ENCODE measurements around the gene AGR3. TPM values are rescaled to one million over a fixed set of nuclear protein-coding genes. Genes with fewer than 3 reads are reported as not detected.

AGR3 gene
- not detected in 2 replicates for total RNA-seq (2014; rRNA removed; shearing (Covaris generic); ENCODE audit: low replicate concordance)

DNA sequence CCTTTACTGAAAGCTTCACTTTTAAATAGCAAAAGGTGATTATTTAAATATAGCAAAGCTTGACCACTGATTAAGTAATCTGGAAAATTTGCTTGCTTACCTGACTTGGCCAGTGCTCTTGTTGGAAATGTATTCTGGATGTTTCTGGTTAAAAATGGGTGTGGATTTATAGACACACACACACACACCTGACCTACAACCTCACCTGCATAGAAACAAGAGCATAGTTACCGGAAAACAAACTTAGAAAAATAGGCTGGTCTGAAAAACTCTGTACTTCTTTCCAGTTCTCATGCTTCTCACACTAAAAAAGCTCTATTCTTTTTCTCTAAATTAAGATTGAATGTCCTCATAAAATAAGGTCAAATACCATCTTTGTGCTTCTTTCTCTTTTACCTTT lies at the start of gene AGR3:
Gene AGR3, minus strand, starts transcription at position 140 of the 400 bp plus-strand sequence. CDS start 3,365 bp downstream, outside the sequence.
- no peaks in the 10 kb centered on the region for H4K20me1 ChIP-seq (ENCODE audit: insufficient read depth, low read depth, low read length)
- no peak within 1 kb of the TSS for H3K27ac ChIP-seq (ENCODE audit: low read length)
- H3K36me3 ChIP-seq (ENCODE audit: insufficient read depth, low read length): no peaks in the 10 kb centered on the region
- H2AFZ ChIP-seq (ENCODE audit: low read length): no peak within 1 kb of the TSS
- no peaks in the 10 kb centered on the region for H3K9me3 ChIP-seq (ENCODE audit: low read length)
- H3K9me2 ChIP-seq (replicated peaks; ENCODE audit: insufficient read depth, low read length): no peaks in the 10 kb centered on the region
- DNase-seq: no peak
- no peak within 1 kb of the TSS for H3K4me2 ChIP-seq (ENCODE audit: low read depth, low read length, poor library complexity, severe bottlenecking)
- H3K27me3 ChIP-seq (ENCODE audit: low read length): no peaks in the 10 kb centered on the region
- H3K4me3 ChIP-seq (ENCODE audit: low read length): no peak within 1 kb of the TSS
- no peak within 1 kb of the TSS for H3K9ac ChIP-seq (ENCODE audit: low read length)
- peaks cover 14% of the 10 kb centered on the region for H3K4me1 ChIP-seq (ENCODE audit: low read length)
- no peaks in the 10 kb centered on the region for H3K79me2 ChIP-seq (ENCODE audit: low read length)

DNA sequence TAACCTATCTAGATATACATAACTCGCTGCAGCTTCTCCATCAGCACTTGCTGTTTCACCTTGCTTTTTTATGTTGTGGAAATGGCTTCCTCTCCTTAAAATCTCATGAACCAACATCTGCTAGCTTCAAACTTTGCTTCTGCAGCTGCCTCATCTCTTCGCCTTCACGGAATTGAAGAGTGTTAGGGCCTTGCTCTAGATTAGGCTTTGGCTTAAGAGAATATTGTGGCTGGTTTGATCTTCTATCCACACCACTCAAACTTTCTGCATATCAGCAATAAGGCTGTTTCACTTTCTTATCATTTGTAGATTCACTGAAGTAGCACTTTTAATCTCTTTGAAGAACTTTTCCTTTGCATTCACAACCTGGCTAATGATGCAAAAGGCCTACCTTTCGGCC lies 49.2 kb upstream of the AGR3 start:
- Histone ChIP-seq H3K79me2 (ENCODE audit: low read length) (no peaks in the 10 kb centered on the region), H4K20me1 (ENCODE audit: insufficient read depth, low read depth, low read length) (no peaks in the 10 kb centered on the region), H3K27me3 (ENCODE audit: low read length) (no peaks in the 10 kb centered on the region), H3K9ac (ENCODE audit: low read length) (no peak overlapping the region), H3K36me3 (ENCODE audit: insufficient read depth, low read length) (no peaks in the 10 kb centered on the region), H3K4me2 (ENCODE audit: low read depth, low read length, poor library complexity, severe bottlenecking) (no peak overlapping the region), H3K9me2 (replicated peaks; ENCODE audit: insufficient read depth, low read length) (no peaks in the 10 kb centered on the region), H2AFZ (ENCODE audit: low read length) (no peak overlapping the region), H3K4me3 (ENCODE audit: low read length) (no peak overlapping the region), H3K4me1 (ENCODE audit: low read length) (no peaks in the 10 kb centered on the region), H3K9me3 (ENCODE audit: low read length) (no peaks in the 10 kb centered on the region), H3K27ac (ENCODE audit: low read length) (no peak overlapping the region)
- no peak for DNase-seq

DNA sequence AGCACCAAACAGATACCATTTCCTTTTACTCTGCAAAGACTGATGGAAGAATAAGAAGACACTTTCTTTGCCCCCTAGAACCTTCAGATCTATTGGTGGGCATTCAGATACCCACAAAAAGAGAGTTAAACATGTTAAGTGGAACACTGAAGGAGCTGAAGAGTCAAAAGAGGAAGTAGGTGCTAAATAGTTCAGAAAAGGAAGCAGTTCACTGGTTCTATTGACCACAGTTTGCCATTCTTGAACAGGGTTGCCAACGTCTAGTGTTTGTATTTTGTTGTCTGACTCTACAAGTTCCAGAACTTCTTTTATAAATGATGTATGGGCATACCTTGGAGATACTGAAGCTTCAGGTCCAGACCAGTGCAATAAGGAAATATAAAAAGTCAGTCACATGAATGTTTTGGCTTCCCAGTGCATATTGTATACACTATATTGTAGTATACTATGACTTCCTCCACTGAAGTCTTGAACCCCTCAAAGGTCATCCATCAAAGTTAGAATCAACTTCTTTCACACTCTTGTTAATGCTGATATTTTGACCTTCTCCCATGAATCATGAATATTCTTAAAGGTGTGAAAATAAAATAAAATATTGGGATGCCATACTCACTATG lies 47.5 kb upstream of the AGR3 start:
- Histone ChIP-seq H3K9ac (ENCODE audit: low read length) (no peak overlapping the region), H2AFZ (ENCODE audit: low read length) (no peak overlapping the region), H3K4me2 (ENCODE audit: low read depth, low read length, poor library complexity, severe bottlenecking) (no peak overlapping the region), H3K79me2 (ENCODE audit: low read length) (no peaks in the 10 kb centered on the region), H3K27ac (ENCODE audit: low read length) (no peak overlapping the region), H3K4me1 (ENCODE audit: low read length) (no peaks in the 10 kb centered on the region), H3K27me3 (ENCODE audit: low read length) (no peaks in the 10 kb centered on the region), H4K20me1 (ENCODE audit: insufficient read depth, low read depth, low read length) (no peaks in the 10 kb centered on the region), H3K36me3 (ENCODE audit: insufficient read depth, low read length) (no peaks in the 10 kb centered on the region), H3K9me2 (replicated peaks; ENCODE audit: insufficient read depth, low read length) (no peaks in the 10 kb centered on the region), H3K4me3 (ENCODE audit: low read length) (no peak overlapping the region), H3K9me3 (ENCODE audit: low read length) (no peaks in the 10 kb centered on the region)
- peak; percentile 55 for DNase-seq

DNA sequence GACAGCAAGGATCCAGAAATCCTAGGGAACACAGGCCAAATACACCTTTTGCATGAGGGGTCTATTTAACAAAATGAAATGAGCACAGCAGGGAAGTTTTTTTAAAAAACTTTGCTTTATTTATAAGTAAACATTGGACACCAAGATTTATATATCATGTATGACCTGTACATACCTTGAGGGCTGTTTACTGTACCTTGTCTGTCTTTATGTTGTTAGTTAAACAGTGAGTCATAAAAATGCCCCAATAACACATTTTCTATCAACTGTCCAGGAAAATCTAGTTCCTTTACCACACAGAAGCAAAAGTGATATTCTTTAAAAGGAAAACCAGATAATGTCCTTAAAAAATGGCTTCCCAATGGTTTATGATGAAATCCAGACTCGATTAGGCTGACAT lies 45.1 kb upstream of the AGR3 start:
- Histone ChIP-seq H3K4me1 (ENCODE audit: low read length) (no peaks in the 10 kb centered on the region), H3K36me3 (ENCODE audit: insufficient read depth, low read length) (no peaks in the 10 kb centered on the region), H3K27me3 (ENCODE audit: low read length) (no peaks in the 10 kb centered on the region), H3K4me3 (ENCODE audit: low read length) (no peak overlapping the region), H3K9me3 (ENCODE audit: low read length) (no peaks in the 10 kb centered on the region), H3K4me2 (ENCODE audit: low read depth, low read length, poor library complexity, severe bottlenecking) (no peak overlapping the region), H4K20me1 (ENCODE audit: insufficient read depth, low read depth, low read length) (no peaks in the 10 kb centered on the region), H3K9me2 (replicated peaks; ENCODE audit: insufficient read depth, low read length) (no peaks in the 10 kb centered on the region), H3K79me2 (ENCODE audit: low read length) (no peaks in the 10 kb centered on the region), H3K27ac (ENCODE audit: low read length) (no peak overlapping the region), H3K9ac (ENCODE audit: low read length) (no peak overlapping the region), H2AFZ (ENCODE audit: low read length) (no peak overlapping the region)
- DNase-seq: no peak

DNA sequence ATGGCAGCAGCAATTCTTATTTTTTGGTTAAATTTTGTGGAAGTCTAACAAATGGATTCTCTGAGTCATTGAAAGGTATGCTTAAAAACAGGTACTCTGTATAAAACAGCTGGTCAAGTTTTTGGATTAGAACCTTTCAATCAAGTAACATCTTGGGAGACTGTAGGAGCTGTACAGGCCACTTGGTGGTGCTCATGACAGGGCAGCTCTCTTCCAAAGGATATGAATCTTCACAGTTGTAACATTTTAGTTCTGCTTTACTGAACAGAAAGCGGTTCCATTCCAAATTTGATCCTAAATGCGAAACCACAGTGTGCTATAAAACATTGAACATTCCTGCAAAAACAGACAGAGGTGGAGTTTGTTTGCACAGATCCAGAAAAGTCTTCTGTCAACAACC lies 44.5 kb upstream of the AGR3 start:
- Histone ChIP-seq H2AFZ (ENCODE audit: low read length) (no peak overlapping the region), H3K36me3 (ENCODE audit: insufficient read depth, low read length) (no peaks in the 10 kb centered on the region), H3K4me1 (ENCODE audit: low read length) (no peaks in the 10 kb centered on the region), H3K27ac (ENCODE audit: low read length) (no peak overlapping the region), H3K9ac (ENCODE audit: low read length) (no peak overlapping the region), H3K9me3 (ENCODE audit: low read length) (no peaks in the 10 kb centered on the region), H3K4me3 (ENCODE audit: low read length) (no peak overlapping the region), H3K9me2 (replicated peaks; ENCODE audit: insufficient read depth, low read length) (no peaks in the 10 kb centered on the region), H3K27me3 (ENCODE audit: low read length) (no peaks in the 10 kb centered on the region), H3K79me2 (ENCODE audit: low read length) (no peaks in the 10 kb centered on the region), H3K4me2 (ENCODE audit: low read depth, low read length, poor library complexity, severe bottlenecking) (no peak overlapping the region), H4K20me1 (ENCODE audit: insufficient read depth, low read depth, low read length) (no peaks in the 10 kb centered on the region)
- DNase-seq: peak; percentile 47

DNA sequence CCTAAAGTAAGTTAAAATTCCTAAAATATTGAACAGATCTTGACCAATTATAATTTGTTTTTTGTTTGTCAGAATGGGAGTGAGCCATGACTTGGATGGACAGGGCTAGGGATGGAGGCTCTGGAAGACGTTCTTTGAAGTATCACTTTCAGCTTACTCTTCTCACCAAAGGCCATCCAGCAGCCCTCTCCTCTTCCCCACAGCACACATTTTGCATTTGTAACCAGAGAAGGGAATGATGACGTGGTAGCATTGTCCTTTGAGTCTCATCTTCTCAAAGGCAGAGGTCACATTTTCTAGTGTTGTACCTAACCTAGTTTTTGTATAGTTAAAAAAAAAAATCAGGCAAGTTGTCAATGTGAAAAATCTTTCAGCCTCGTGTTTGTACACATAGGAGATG lies 43.8 kb upstream of the AGR3 start:
- Histone ChIP-seq H3K4me3 (ENCODE audit: low read length) (no peak overlapping the region), H3K4me2 (ENCODE audit: low read depth, low read length, poor library complexity, severe bottlenecking) (no peak overlapping the region), H3K27me3 (ENCODE audit: low read length) (no peaks in the 10 kb centered on the region), H3K4me1 (ENCODE audit: low read length) (no peaks in the 10 kb centered on the region), H3K79me2 (ENCODE audit: low read length) (no peaks in the 10 kb centered on the region), H3K9ac (ENCODE audit: low read length) (no peak overlapping the region), H2AFZ (ENCODE audit: low read length) (no peak overlapping the region), H4K20me1 (ENCODE audit: insufficient read depth, low read depth, low read length) (no peaks in the 10 kb centered on the region), H3K9me2 (replicated peaks; ENCODE audit: insufficient read depth, low read length) (no peaks in the 10 kb centered on the region), H3K9me3 (ENCODE audit: low read length) (no peaks in the 10 kb centered on the region), H3K36me3 (ENCODE audit: insufficient read depth, low read length) (no peaks in the 10 kb centered on the region), H3K27ac (ENCODE audit: low read length) (no peak overlapping the region)
- no peak for DNase-seq

GRCh38 chr7:16923019-16923418 lies 41.2 kb upstream of the AGR3 start:
- Histone ChIP-seq H3K9ac (ENCODE audit: low read length) (no peak overlapping the region), H4K20me1 (ENCODE audit: insufficient read depth, low read depth, low read length) (no peaks in the 10 kb centered on the region), H3K27me3 (ENCODE audit: low read length) (no peaks in the 10 kb centered on the region), H3K36me3 (ENCODE audit: insufficient read depth, low read length) (no peaks in the 10 kb centered on the region), H3K4me1 (ENCODE audit: low read length) (no peaks in the 10 kb centered on the region), H2AFZ (ENCODE audit: low read length) (no peak overlapping the region), H3K4me3 (ENCODE audit: low read length) (no peak overlapping the region), H3K4me2 (ENCODE audit: low read depth, low read length, poor library complexity, severe bottlenecking) (no peak overlapping the region), H3K27ac (ENCODE audit: low read length) (no peak overlapping the region), H3K9me2 (replicated peaks; ENCODE audit: insufficient read depth, low read length) (no peaks in the 10 kb centered on the region), H3K79me2 (ENCODE audit: low read length) (no peaks in the 10 kb centered on the region), H3K9me3 (ENCODE audit: low read length) (no peaks in the 10 kb centered on the region)
- DNase-seq: no peak

- no peak for DNase-seq
- Histone ChIP-seq H3K4me1 (ENCODE audit: low read length) (peaks cover 2% of the 10 kb centered on the region), H3K79me2 (ENCODE audit: low read length) (no peaks in the 10 kb centered on the region), H3K9ac (ENCODE audit: low read length) (no peak overlapping the region), H3K27me3 (ENCODE audit: low read length) (no peaks in the 10 kb centered on the region), H3K27ac (ENCODE audit: low read length) (no peak overlapping the region), H3K9me2 (replicated peaks; ENCODE audit: insufficient read depth, low read length) (no peaks in the 10 kb centered on the region), H3K36me3 (ENCODE audit: insufficient read depth, low read length) (no peaks in the 10 kb centered on the region), H3K4me3 (ENCODE audit: low read length) (no peak overlapping the region), H3K4me2 (ENCODE audit: low read depth, low read length, poor library complexity, severe bottlenecking) (no peak overlapping the region), H3K9me3 (ENCODE audit: low read length) (no peaks in the 10 kb centered on the region), H2AFZ (ENCODE audit: low read length) (no peak overlapping the region), H4K20me1 (ENCODE audit: insufficient read depth, low read depth, low read length) (no peaks in the 10 kb centered on the region)
Observed at GRCh38 chr7:16921644-16922257, 40.0 kb upstream of the AGR3 start.

Measured in Karpas-422 (cell line).